ENCODE measurements around the gene MTREX. TPM values are rescaled to one million over a fixed set of nuclear protein-coding genes. Genes with fewer than 3 reads are reported as not detected.

MTREX gene
- total RNA-seq, 1 experiment from 2014 or later = 123 TPM

GRCh38 chr5:55411876-55412275, 104.1 kb downstream of the MTREX start:
- no peak overlapping the region for H3K56ac ChIP-seq (ENCODE audit: insufficient read length, low read depth, low read length)
- no peaks in the 10 kb centered on the region for H3K4me1 ChIP-seq (ENCODE audit: insufficient read depth, low read length)
- no CpG with 5 or more reads among the region's 1 CpG for WGBS (ENCODE audit: extremely low coverage, insufficient read length, low lambda C conversion rate)
- no peak for DNase-seq
- H3K9me3 ChIP-seq (ENCODE audit: control insufficient read depth, low read depth, low read length) = no peaks in the 10 kb centered on the region
- no peak overlapping the region for H3T11ph ChIP-seq (ENCODE audit: low read length)
- H2AK5ac ChIP-seq (ENCODE audit: insufficient read length, low read length) = no peak overlapping the region
- Mint-ChIP-seq H3K4me1 (no peaks in the 10 kb centered on the region), H3K4me3 (no peak overlapping the region), H3K27me3 (ENCODE audit: low read depth) (no peaks in the 10 kb centered on the region), H3K27ac (no peak overlapping the region; a peak in 1 of 7 replicates), H3K36me3 (ENCODE audit: insufficient read depth in 1 of 3, low read depth in 3 of 3) (peaks cover 14 to 49% (median 48%) of the 10 kb centered on the region in 3 experiments; a peak in 6 of 7 replicates), H3K9me3 (no peaks in the 10 kb centered on the region)
- no peak overlapping the region for H2AFZ ChIP-seq (ENCODE audit: low read length)
- no peak overlapping the region for H3K23ac ChIP-seq (ENCODE audit: insufficient read length, low read depth, low read length)
- H3K27ac ChIP-seq (ENCODE audit: insufficient read length, low read depth, low read length) = no peak overlapping the region
- no peak overlapping the region for H4K5ac ChIP-seq (ENCODE audit: insufficient read length, low read depth, low read length)
- no peak overlapping the region for H2BK120ac ChIP-seq (ENCODE audit: low read depth, low read length, poor library complexity, severe bottlenecking)
- H3K14ac ChIP-seq (ENCODE audit: insufficient read depth, low read length) = no peak overlapping the region
- no peak overlapping the region for H2BK15ac ChIP-seq (ENCODE audit: low read depth, low read length)
- no peak overlapping the region for H4K91ac ChIP-seq (ENCODE audit: insufficient read length, low read depth, low read length)
- no peak overlapping the region for H4K8ac ChIP-seq (replicated peaks; ENCODE audit: insufficient read length, low read depth, low read length)
- no peaks in the 10 kb centered on the region for H3K27me3 ChIP-seq (ENCODE audit: insufficient read depth, low read length)
- H2BK5ac ChIP-seq (ENCODE audit: insufficient read length, low read length) = no peak overlapping the region
- no peaks in the 10 kb centered on the region for H3K79me2 ChIP-seq (ENCODE audit: insufficient read depth, low read length)
- no peaks in the 10 kb centered on the region for H4K20me1 ChIP-seq (ENCODE audit: control insufficient read depth, insufficient read depth, insufficient read length)
- H3K79me1 ChIP-seq (ENCODE audit: insufficient read depth, low read depth, low read length, poor library complexity, severe bottlenecking) = no peaks in the 10 kb centered on the region
- H3K23me2 ChIP-seq (ENCODE audit: insufficient read length, low read depth, low read length, poor library complexity, severe bottlenecking) = no peaks in the 10 kb centered on the region
- H3K4ac ChIP-seq (ENCODE audit: low read depth, low read length) = no peak overlapping the region
- TF ChIP-seq CTCF (conservative IDR thresholded peaks at IDR 0.05) = no peak
- no peak overlapping the region for H3K9ac ChIP-seq (ENCODE audit: extremely low read depth, insufficient read length, low read length)
- H3K18ac ChIP-seq (ENCODE audit: insufficient read length, low read depth, low read length) = no peak overlapping the region
- no peak overlapping the region for H3K4me2 ChIP-seq (ENCODE audit: insufficient read depth, insufficient read length, low read length)
- H2BK20ac ChIP-seq (ENCODE audit: low read depth, low read length, poor library complexity, severe bottlenecking) = no peak overlapping the region
- H2BK12ac ChIP-seq (ENCODE audit: insufficient read length, low read depth, low read length) = no peak overlapping the region
